Activated naive CD4-positive, alpha-beta T cell treated with anti-CD3 and anti-CD28 coated beads, Interleukin-2, amount 50 U/mL, for 24 hours (primary cell): ENCODE data around the gene KLF9.

ENCODE experiments used
- H3K27ac Mint-ChIP-seq: one replicate; pipeline ENCODE4 v1.8.0; 2021; ENCODE audit warnings: mild to moderate bottlenecking, mixed read lengths
- H3K27me3 Mint-ChIP-seq: one replicate; pipeline ENCODE4 v1.8.0; 2021; ENCODE audit warnings: mixed read lengths
- H3K36me3 Mint-ChIP-seq: one replicate; pipeline ENCODE4 v1.8.0; 2021; ENCODE audit warnings: mixed read lengths
- H3K4me1 Mint-ChIP-seq: one replicate; pipeline ENCODE4 v1.8.0; 2021; ENCODE audit warnings: mixed read lengths
- H3K4me3 Mint-ChIP-seq: one replicate; pipeline ENCODE4 v1.8.0; 2021; ENCODE audit warnings: mild to moderate bottlenecking, mixed read lengths
- H3K9me3 Mint-ChIP-seq: one replicate; pipeline ENCODE4 v1.8.0; 2021; ENCODE audit warnings: mixed read lengths

The KLF9 gene

GRCh38 chr9:70413799-70414775 lies at the start of gene KLF9:
TSS of gene KLF9 (minus strand) at chr9:70414657. CDS start at chr9:70413363, 1,294 bp downstream.
- Mint-ChIP-seq H3K36me3 (no peaks in the 10 kb centered on the region), H3K4me3 (peak within 1 kb of the TSS; percentile 99), H3K27ac (peak within 1 kb of the TSS; percentile 100), H3K27me3 (no peaks in the 10 kb centered on the region), H3K9me3 (no peaks in the 10 kb centered on the region), H3K4me1 (peaks cover 48% of the 10 kb centered on the region)

GRCh38 chr9:70463877-70464276 lies 49.4 kb upstream of the KLF9 start:
- peaks cover 45% of the 10 kb centered on the region for H3K4me1 Mint-ChIP-seq
- H3K36me3 Mint-ChIP-seq, result peaks cover 2% of the 10 kb centered on the region
- H3K27me3 Mint-ChIP-seq, result no peaks in the 10 kb centered on the region
- H3K27ac Mint-ChIP-seq, result no peak overlapping the region
- H3K9me3 Mint-ChIP-seq, result no peaks in the 10 kb centered on the region
- H3K4me3 Mint-ChIP-seq, result no peak overlapping the region

- H3K27ac Mint-ChIP-seq, result no peak overlapping the region
- H3K27me3 Mint-ChIP-seq, result no peaks in the 10 kb centered on the region
- H3K36me3 Mint-ChIP-seq, result peaks cover 2% of the 10 kb centered on the region
- peaks cover 31% of the 10 kb centered on the region for H3K4me1 Mint-ChIP-seq
- no peaks in the 10 kb centered on the region for H3K9me3 Mint-ChIP-seq
- no peak overlapping the region for H3K4me3 Mint-ChIP-seq
These were observed 47.8 kb upstream of the KLF9 start for GRCh38 chr9:70462300-70462699.

- H3K4me1 Mint-ChIP-seq, result peaks cover 6% of the 10 kb centered on the region
- peaks cover 2% of the 10 kb centered on the region for H3K36me3 Mint-ChIP-seq
- no peak overlapping the region for H3K4me3 Mint-ChIP-seq
- no peaks in the 10 kb centered on the region for H3K9me3 Mint-ChIP-seq
- H3K27ac Mint-ChIP-seq, result no peak overlapping the region
- no peaks in the 10 kb centered on the region for H3K27me3 Mint-ChIP-seq
These were observed 42.8 kb upstream of the KLF9 start for GRCh38 chr9:70457235-70457634.

GRCh38 chr9:70455993-70456704 lies 41.7 kb upstream of the KLF9 start:
- no peak overlapping the region for H3K4me3 Mint-ChIP-seq
- peaks cover 5% of the 10 kb centered on the region for H3K4me1 Mint-ChIP-seq
- no peak overlapping the region for H3K27ac Mint-ChIP-seq
- H3K36me3 Mint-ChIP-seq, result peaks cover 2% of the 10 kb centered on the region
- no peaks in the 10 kb centered on the region for H3K27me3 Mint-ChIP-seq
- no peaks in the 10 kb centered on the region for H3K9me3 Mint-ChIP-seq

GRCh38 chr9:70452365-70452764 lies 37.9 kb upstream of the KLF9 start:
- Mint-ChIP-seq H3K27ac (no peak overlapping the region), H3K9me3 (no peaks in the 10 kb centered on the region), H3K36me3 (no peaks in the 10 kb centered on the region), H3K27me3 (no peaks in the 10 kb centered on the region), H3K4me3 (no peak overlapping the region), H3K4me1 (no peaks in the 10 kb centered on the region)

- Mint-ChIP-seq H3K36me3 (no peaks in the 10 kb centered on the region), H3K27ac (no peak overlapping the region), H3K9me3 (no peaks in the 10 kb centered on the region), H3K4me1 (no peaks in the 10 kb centered on the region), H3K27me3 (no peaks in the 10 kb centered on the region), H3K4me3 (no peak overlapping the region)
These were observed 37.3 kb upstream of the KLF9 start for GRCh38 chr9:70451765-70452164.

GRCh38 chr9:70450738-70451137 lies 36.3 kb upstream of the KLF9 start:
- no peaks in the 10 kb centered on the region for H3K27me3 Mint-ChIP-seq
- H3K4me3 Mint-ChIP-seq, result no peak overlapping the region
- no peaks in the 10 kb centered on the region for H3K4me1 Mint-ChIP-seq
- no peak overlapping the region for H3K27ac Mint-ChIP-seq
- no peaks in the 10 kb centered on the region for H3K9me3 Mint-ChIP-seq
- no peaks in the 10 kb centered on the region for H3K36me3 Mint-ChIP-seq

- no peak overlapping the region for H3K27ac Mint-ChIP-seq
- no peaks in the 10 kb centered on the region for H3K27me3 Mint-ChIP-seq
These were observed 35.0 kb upstream of the KLF9 start for GRCh38 chr9:70449461-70449860.

GRCh38 chr9:70448919-70449318 lies 34.5 kb upstream of the KLF9 start:
- no peaks in the 10 kb centered on the region for H3K36me3 Mint-ChIP-seq
- no peak overlapping the region for H3K27ac Mint-ChIP-seq
- no peaks in the 10 kb centered on the region for H3K4me1 Mint-ChIP-seq
- H3K27me3 Mint-ChIP-seq, result no peaks in the 10 kb centered on the region
- H3K9me3 Mint-ChIP-seq, result no peaks in the 10 kb centered on the region
- H3K4me3 Mint-ChIP-seq, result no peak overlapping the region

More at GRCh38 chr9:70449461-70449860, 35.0 kb upstream of the KLF9 start:
- Mint-ChIP-seq H3K4me3 (no peak overlapping the region), H3K4me1 (no peaks in the 10 kb centered on the region), H3K9me3 (no peaks in the 10 kb centered on the region), H3K36me3 (no peaks in the 10 kb centered on the region)

- no peaks in the 10 kb centered on the region for H3K27me3 Mint-ChIP-seq
- no peaks in the 10 kb centered on the region for H3K36me3 Mint-ChIP-seq
- H3K9me3 Mint-ChIP-seq, result no peaks in the 10 kb centered on the region
- no peak overlapping the region for H3K4me3 Mint-ChIP-seq
- H3K4me1 Mint-ChIP-seq, result peaks cover 12% of the 10 kb centered on the region
- H3K27ac Mint-ChIP-seq, result no peak overlapping the region
These were observed 30.4 kb upstream of the KLF9 start for GRCh38 chr9:70444904-70445303.

- H3K4me3 Mint-ChIP-seq, result no peak overlapping the region
- no peaks in the 10 kb centered on the region for H3K36me3 Mint-ChIP-seq
- peaks cover 27% of the 10 kb centered on the region for H3K4me1 Mint-ChIP-seq
- no peaks in the 10 kb centered on the region for H3K27me3 Mint-ChIP-seq
- H3K9me3 Mint-ChIP-seq, result no peaks in the 10 kb centered on the region
- no peak overlapping the region for H3K27ac Mint-ChIP-seq
These were observed 27.9 kb upstream of the KLF9 start for GRCh38 chr9:70442328-70442848.

- H3K9me3 Mint-ChIP-seq, result no peaks in the 10 kb centered on the region
- no peaks in the 10 kb centered on the region for H3K27me3 Mint-ChIP-seq
- H3K4me1 Mint-ChIP-seq, result peaks cover 27% of the 10 kb centered on the region
- H3K36me3 Mint-ChIP-seq, result no peaks in the 10 kb centered on the region
- H3K4me3 Mint-ChIP-seq, result no peak overlapping the region
- H3K27ac Mint-ChIP-seq, result no peak overlapping the region
These were observed 27.2 kb upstream of the KLF9 start for GRCh38 chr9:70441622-70442021.

- Mint-ChIP-seq H3K4me3 (no peak overlapping the region), H3K27me3 (no peaks in the 10 kb centered on the region), H3K4me1 (peaks cover 27% of the 10 kb centered on the region), H3K36me3 (no peaks in the 10 kb centered on the region), H3K9me3 (no peaks in the 10 kb centered on the region), H3K27ac (no peak overlapping the region)
These were observed 25.7 kb upstream of the KLF9 start for GRCh38 chr9:70439991-70440706.

- no peak overlapping the region for H3K4me3 Mint-ChIP-seq
- H3K27ac Mint-ChIP-seq, result peak overlapping the region; percentile 9
- H3K9me3 Mint-ChIP-seq, result no peaks in the 10 kb centered on the region
- peaks cover 31% of the 10 kb centered on the region for H3K4me1 Mint-ChIP-seq
- H3K27me3 Mint-ChIP-seq, result no peaks in the 10 kb centered on the region
- H3K36me3 Mint-ChIP-seq, result no peaks in the 10 kb centered on the region
These were observed 24.0 kb upstream of the KLF9 start for GRCh38 chr9:70438341-70438928.
